IPS-18c (cell line): ENCODE data around the gene MAEA.

Experiments used
- H3K4me3 ChIP-seq: 2 replicates; pipeline ENCODE4 v1.7.0; 2013; ENCODE audit warnings: low read depth, mild to moderate bottlenecking, low read length, moderate library complexity; ENCODE audit not compliant: insufficient read depth
- H3K9me3 ChIP-seq: one replicate; pipeline ENCODE4 v1.6.1; 2013; ENCODE audit warnings: mild to moderate bottlenecking, low read length, moderate library complexity; ENCODE audit not compliant: control insufficient read depth, insufficient read depth

The MAEA gene

GRCh38 chr4:1361431-1361830 is 71.7 kb downstream of the MAEA start:
- Histone ChIP-seq H3K4me3 (no peak overlapping the region), H3K9me3 (no peaks in the 10 kb centered on the region)

GRCh38 chr4:1362046-1362445 is 72.4 kb downstream of the MAEA start:
- Histone ChIP-seq H3K9me3 (no peaks in the 10 kb centered on the region), H3K4me3 (no peak overlapping the region)

- Histone ChIP-seq H3K4me3 (no peak overlapping the region), H3K9me3 (no peaks in the 10 kb centered on the region)
Observed at GRCh38 chr4:1362521-1362920, 72.8 kb downstream of the MAEA start.

- Histone ChIP-seq H3K4me3 (no peak overlapping the region), H3K9me3 (peaks cover 2% of the 10 kb centered on the region)
Observed at GRCh38 chr4:1363513-1363912, 73.8 kb downstream of the MAEA start.

GRCh38 chr4:1364217-1364616 is 74.5 kb downstream of the MAEA start:
- Histone ChIP-seq H3K4me3 (no peak overlapping the region), H3K9me3 (peaks cover 2% of the 10 kb centered on the region)

- no peak overlapping the region for H3K4me3 ChIP-seq
- peaks cover 2% of the 10 kb centered on the region for H3K9me3 ChIP-seq
Observed at GRCh38 chr4:1364748-1365147, 75.1 kb downstream of the MAEA start.

GRCh38 chr4:1365271-1366178 is 75.8 kb downstream of the MAEA start:
- peaks cover 2% of the 10 kb centered on the region for H3K9me3 ChIP-seq
- H3K4me3 ChIP-seq: no peak overlapping the region

GRCh38 chr4:1366371-1367229 is 76.9 kb downstream of the MAEA start:
- Histone ChIP-seq H3K9me3 (peaks cover 2% of the 10 kb centered on the region), H3K4me3 (no peak overlapping the region)

- no peak overlapping the region for H3K4me3 ChIP-seq
- H3K9me3 ChIP-seq: peaks cover 2% of the 10 kb centered on the region
Observed at GRCh38 chr4:1367230-1367935, 77.7 kb downstream of the MAEA start.

GRCh38 chr4:1367936-1368289 is 78.2 kb downstream of the MAEA start:
- Histone ChIP-seq H3K9me3 (peaks cover 2% of the 10 kb centered on the region), H3K4me3 (no peak overlapping the region)

- no peak overlapping the region for H3K4me3 ChIP-seq
Observed at GRCh38 chr4:1368421-1369090, 78.9 kb downstream of the MAEA start.

GRCh38 chr4:1369091-1369450 is 79.4 kb downstream of the MAEA start:
- peaks cover 2% of the 10 kb centered on the region for H3K9me3 ChIP-seq
- no peak overlapping the region for H3K4me3 ChIP-seq

More at GRCh38 chr4:1368421-1369090, 78.9 kb downstream of the MAEA start:
- H3K9me3 ChIP-seq: peaks cover 2% of the 10 kb centered on the region

GRCh38 chr4:1369479-1370079 is 79.9 kb downstream of the MAEA start:
- Histone ChIP-seq H3K9me3 (peaks cover 2% of the 10 kb centered on the region), H3K4me3 (no peak overlapping the region)

GRCh38 chr4:1370321-1371124 is 80.8 kb downstream of the MAEA start:
- Histone ChIP-seq H3K4me3 (no peak overlapping the region), H3K9me3 (peaks cover 2% of the 10 kb centered on the region)

- H3K9me3 ChIP-seq: peaks cover 2% of the 10 kb centered on the region
- no peak overlapping the region for H3K4me3 ChIP-seq
Observed at GRCh38 chr4:1371176-1372165, 81.8 kb downstream of the MAEA start.
